ENCODE results near the gene B4GALNT1. TPM values are rescaled to one million over a fixed set of nuclear protein-coding genes. Genes with fewer than 3 reads are reported as not detected.

The B4GALNT1 gene
- total and polyA plus RNA-seq, 2 donors (not counting 1 experiment from before 2014, with no cell fraction given) = 1.3 to 2.3 TPM

DNA sequence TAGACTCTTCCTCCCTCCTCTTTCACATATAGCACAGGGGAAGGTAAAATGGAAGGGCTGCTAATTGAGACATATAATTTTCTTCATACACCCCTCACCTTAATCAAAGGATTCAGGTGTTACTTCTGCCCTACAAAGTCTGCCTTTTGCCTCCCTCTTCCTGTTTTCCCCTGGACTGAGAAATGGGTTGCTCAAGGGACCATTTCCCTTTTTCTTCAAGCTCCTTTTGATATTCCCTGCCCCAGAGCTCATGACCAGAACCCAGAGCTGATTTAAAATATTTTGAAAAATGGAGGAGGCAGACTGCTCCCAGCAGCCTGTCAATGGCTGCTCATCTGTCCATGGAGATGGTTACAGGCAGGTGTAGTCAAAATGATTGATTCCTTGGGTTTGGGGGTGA lies 48.3 kb downstream of the B4GALNT1 start:
- no peak overlapping the region for H3K27ac ChIP-seq (ENCODE audit: insufficient read depth, low read length)
- H4K20me1 ChIP-seq (ENCODE audit: control insufficient read depth, extremely low read depth, insufficient read depth, low read length) = no peaks in the 10 kb centered on the region
- H2AFZ ChIP-seq (ENCODE audit: low read length) = no peak overlapping the region
- no peak overlapping the region for H3K4me3 ChIP-seq (replicated peaks in 1 of 4; ENCODE audit: control extremely low read depth in 1 of 4, insufficient read depth in 1 of 4, low read depth in 3 of 4, low read length in 4 of 4)
- H3K9ac ChIP-seq (ENCODE audit: insufficient read depth, low read length) = no peak overlapping the region
- no peaks in the 10 kb centered on the region for H3K79me2 ChIP-seq (ENCODE audit: control insufficient read depth, insufficient read depth, low read length)
- no peaks in the 10 kb centered on the region for H3K36me3 ChIP-seq (ENCODE audit: control insufficient read depth, insufficient read depth, low read length)
- no peak overlapping the region for H3K4me2 ChIP-seq (ENCODE audit: extremely low read depth, insufficient read depth, low read length)
- no peak for DNase-seq (ENCODE audit: low read depth in 2 of 2)
- H3K9me3 ChIP-seq (ENCODE audit: control insufficient read depth, insufficient read depth, low read depth, low read length) = no peaks in the 10 kb centered on the region
- no peaks in the 10 kb centered on the region for H3K4me1 ChIP-seq (ENCODE audit: control insufficient read depth, extremely low read depth, insufficient read depth, low read length)
- H3K27me3 ChIP-seq (ENCODE audit: control insufficient read depth, insufficient read depth, low read length) = peaks cover 6% of the 10 kb centered on the region
- no peak for TF ChIP-seq EZH2 (IDR thresholded peaks at IDR 0.05; ENCODE audit: low read length, missing control alignments)
- TF ChIP-seq, protein P1, sequence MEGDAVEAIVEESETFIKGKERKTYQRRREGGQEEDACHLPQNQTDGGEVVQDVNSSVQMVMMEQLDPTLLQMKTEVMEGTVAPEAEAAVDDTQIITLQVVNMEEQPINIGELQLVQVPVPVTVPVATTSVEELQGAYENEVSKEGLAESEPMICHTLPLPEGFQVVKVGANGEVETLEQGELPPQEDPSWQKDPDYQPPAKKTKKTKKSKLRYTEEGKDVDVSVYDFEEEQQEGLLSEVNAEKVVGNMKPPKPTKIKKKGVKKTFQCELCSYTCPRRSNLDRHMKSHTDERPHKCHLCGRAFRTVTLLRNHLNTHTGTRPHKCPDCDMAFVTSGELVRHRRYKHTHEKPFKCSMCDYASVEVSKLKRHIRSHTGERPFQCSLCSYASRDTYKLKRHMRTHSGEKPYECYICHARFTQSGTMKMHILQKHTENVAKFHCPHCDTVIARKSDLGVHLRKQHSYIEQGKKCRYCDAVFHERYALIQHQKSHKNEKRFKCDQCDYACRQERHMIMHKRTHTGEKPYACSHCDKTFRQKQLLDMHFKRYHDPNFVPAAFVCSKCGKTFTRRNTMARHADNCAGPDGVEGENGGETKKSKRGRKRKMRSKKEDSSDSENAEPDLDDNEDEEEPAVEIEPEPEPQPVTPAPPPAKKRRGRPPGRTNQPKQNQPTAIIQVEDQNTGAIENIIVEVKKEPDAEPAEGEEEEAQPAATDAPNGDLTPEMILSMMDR (conservative IDR thresholded peaks at IDR 0.05 in 1 of 2, IDR thresholded peaks at IDR 0.05 in 1 of 2; ENCODE audit: low read depth in 1 of 2, low read length in 2 of 2) = no peak

DNA sequence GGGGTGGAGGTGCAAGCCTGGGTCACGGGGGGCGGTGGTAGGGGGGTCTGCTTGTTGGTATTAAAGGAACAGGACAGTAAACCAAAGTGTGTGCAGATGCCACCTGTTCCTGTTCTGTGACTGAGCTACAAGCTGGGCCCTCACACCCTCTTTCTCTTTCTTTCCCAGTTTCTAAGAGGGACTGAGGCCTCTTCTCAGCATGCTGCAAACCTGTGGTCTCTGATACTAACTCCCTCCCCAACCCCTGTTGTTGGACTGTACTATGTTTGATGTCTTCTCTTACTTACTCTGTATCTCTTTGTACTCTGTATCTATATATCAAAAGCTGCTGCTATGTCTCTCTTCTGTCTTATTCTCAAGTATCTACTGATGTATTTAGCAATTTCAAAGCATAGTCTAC lies 49.0 kb downstream of the B4GALNT1 start:
- no peaks in the 10 kb centered on the region for H4K20me1 ChIP-seq (ENCODE audit: control insufficient read depth, extremely low read depth, insufficient read depth, low read length)
- no peaks in the 10 kb centered on the region for H3K36me3 ChIP-seq (ENCODE audit: control insufficient read depth, insufficient read depth, low read length)
- H3K4me1 ChIP-seq (ENCODE audit: control insufficient read depth, extremely low read depth, insufficient read depth, low read length) = no peaks in the 10 kb centered on the region
- H3K4me3 ChIP-seq (replicated peaks in 1 of 4; ENCODE audit: control extremely low read depth in 1 of 4, insufficient read depth in 1 of 4, low read depth in 3 of 4, low read length in 4 of 4) = no peak overlapping the region
- no peak overlapping the region for H2AFZ ChIP-seq (ENCODE audit: low read length)
- TF ChIP-seq, protein P1 (conservative IDR thresholded peaks at IDR 0.05 in 1 of 2, IDR thresholded peaks at IDR 0.05 in 1 of 2; ENCODE audit: low read depth in 1 of 2, low read length in 2 of 2) = no peak
- TF ChIP-seq EZH2 (IDR thresholded peaks at IDR 0.05; ENCODE audit: low read length, missing control alignments) = no peak
- H3K79me2 ChIP-seq (ENCODE audit: control insufficient read depth, insufficient read depth, low read length) = no peaks in the 10 kb centered on the region
- peaks cover 4% of the 10 kb centered on the region for H3K27me3 ChIP-seq (ENCODE audit: control insufficient read depth, insufficient read depth, low read length)
- H3K4me2 ChIP-seq (ENCODE audit: extremely low read depth, insufficient read depth, low read length) = no peak overlapping the region
- no peak overlapping the region for H3K9ac ChIP-seq (ENCODE audit: insufficient read depth, low read length)
- no peak overlapping the region for H3K27ac ChIP-seq (ENCODE audit: insufficient read depth, low read length)
- no peak for DNase-seq (ENCODE audit: low read depth in 2 of 2)
- H3K9me3 ChIP-seq (ENCODE audit: control insufficient read depth, insufficient read depth, low read depth, low read length) = no peaks in the 10 kb centered on the region

DNA sequence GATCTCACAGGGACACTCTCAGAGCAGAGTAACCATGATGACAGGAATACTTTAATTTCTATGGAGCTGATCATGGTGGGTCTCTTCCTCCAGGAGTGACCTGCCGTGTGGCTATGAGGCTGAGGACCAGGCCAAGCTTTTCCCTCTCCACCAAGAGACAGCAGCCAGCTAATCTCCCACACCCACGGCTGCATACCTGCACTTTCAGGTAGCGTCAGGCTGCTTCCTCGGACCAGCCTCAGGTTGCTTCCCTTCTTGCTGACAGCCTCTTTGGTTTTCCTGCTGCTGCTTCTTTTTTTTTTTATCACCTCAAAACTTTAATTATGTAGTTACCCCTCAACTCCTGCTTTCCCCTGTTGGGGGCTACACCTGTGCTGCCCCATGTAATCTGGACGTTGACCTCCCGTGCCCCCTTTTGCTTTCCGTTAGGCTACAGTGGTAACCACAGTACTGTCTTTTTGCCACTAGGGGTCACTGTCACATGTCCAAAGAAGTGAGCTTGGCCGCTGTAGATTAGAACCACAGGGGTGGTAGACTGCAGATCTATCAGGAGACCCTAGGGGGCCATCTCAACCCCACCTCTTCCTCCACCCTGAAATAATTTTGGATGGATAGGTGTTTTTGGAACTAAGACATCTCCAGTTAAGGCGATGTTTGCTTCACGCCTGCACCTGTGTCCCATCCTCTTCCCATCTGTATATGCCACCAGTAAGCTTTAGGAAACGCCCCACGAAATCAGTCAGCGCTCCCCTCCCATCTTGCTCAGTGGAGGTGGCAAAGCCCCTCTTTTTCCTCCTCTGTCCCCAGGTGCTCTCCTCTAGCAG lies 49.8 kb downstream of the B4GALNT1 start:
- Histone ChIP-seq H3K9ac (ENCODE audit: insufficient read depth, low read length) (no peak overlapping the region), H3K4me2 (ENCODE audit: extremely low read depth, insufficient read depth, low read length) (no peak overlapping the region), H3K27ac (ENCODE audit: insufficient read depth, low read length) (no peak overlapping the region), H4K20me1 (ENCODE audit: control insufficient read depth, extremely low read depth, insufficient read depth, low read length) (no peaks in the 10 kb centered on the region), H3K4me1 (ENCODE audit: control insufficient read depth, extremely low read depth, insufficient read depth, low read length) (no peaks in the 10 kb centered on the region), H3K36me3 (ENCODE audit: control insufficient read depth, insufficient read depth, low read length) (no peaks in the 10 kb centered on the region), H3K4me3 (replicated peaks in 1 of 4; ENCODE audit: control extremely low read depth in 1 of 4, insufficient read depth in 1 of 4, low read depth in 3 of 4, low read length in 4 of 4) (no peak overlapping the region), H3K9me3 (ENCODE audit: control insufficient read depth, insufficient read depth, low read depth, low read length) (no peaks in the 10 kb centered on the region), H3K27me3 (ENCODE audit: control insufficient read depth, insufficient read depth, low read length) (peaks cover 4% of the 10 kb centered on the region), H3K79me2 (ENCODE audit: control insufficient read depth, insufficient read depth, low read length) (no peaks in the 10 kb centered on the region), H2AFZ (ENCODE audit: low read length) (no peak overlapping the region)
- TF ChIP-seq, protein P1 (conservative IDR thresholded peaks at IDR 0.05 in 1 of 2, IDR thresholded peaks at IDR 0.05 in 1 of 2; ENCODE audit: low read depth in 1 of 2, low read length in 2 of 2) = peak; percentile 81 to 89
- TF ChIP-seq EZH2 (IDR thresholded peaks at IDR 0.05; ENCODE audit: low read length, missing control alignments) = no peak
- DNase-seq (ENCODE audit: low read depth in 2 of 2) = peak; percentile 68 to 87

Measured in fibroblast of lung (primary cell).